Measurements from ENCODE around the gene TEC. TPM values are rescaled to one million over a fixed set of nuclear protein-coding genes. Genes with fewer than 3 reads are reported as not detected.
"Not testable (repeated sequence)": the region's sequence is repeated elsewhere in the genome, so short reads cannot be mapped to it uniquely, and the experiment has no call there.

TEC gene
- total and polyA plus RNA-seq, 2 of the 8 experiments (the other 6 are each of a cell fraction or from before 2014, with no cell fraction given): 0.73 to 1.8 TPM

- 100% methylated on average over 3 of the region's 5 CpGs; no CpG with 5 or more reads in 1 of the 2 experiments for WGBS, 2 experiments (ENCODE audit: extremely low coverage in 1 of 2, insufficient coverage in 1 of 2, insufficient read length in 1 of 2, insufficient replicate concordance in 2 of 2, low coverage in 1 of 2, low lambda C conversion rate in 2 of 2, missing lambda C conversion rate in 1 of 2)
- H3K79me2 ChIP-seq (ENCODE audit: control insufficient read depth in 1 of 2, insufficient read depth in 2 of 2, low read length in 2 of 2); H2BK20ac ChIP-seq (ENCODE audit: low read length); H3K4me3 ChIP-seq (ENCODE audit: extremely low read depth in 1 of 4, insufficient read depth in 2 of 4, low read depth in 3 of 4, low read length in 4 of 4); H4K8ac ChIP-seq (ENCODE audit: extremely low read depth, insufficient read depth, low read length); H2AK5ac ChIP-seq (ENCODE audit: low read depth, low read length); H3K79me1 ChIP-seq (ENCODE audit: low read depth, low read length); H2BK12ac ChIP-seq (ENCODE audit: low read depth, low read length); H3K27me3 ChIP-seq (replicated peaks in 1 of 4; ENCODE audit: control insufficient read depth in 3 of 4, extremely low read depth in 1 of 4, insufficient read depth in 3 of 4, low read length in 3 of 4); H2BK15ac ChIP-seq (ENCODE audit: low read length); H3K9ac ChIP-seq (replicated peaks in 1 of 4; ENCODE audit: extremely low read depth in 1 of 4, low read depth in 3 of 4, low read length in 3 of 4); H3K56ac ChIP-seq (replicated peaks; ENCODE audit: insufficient read length, low read depth, low read length); H3K4me1 ChIP-seq (replicated peaks in 1 of 4; ENCODE audit: control insufficient read depth in 3 of 4, insufficient read depth in 4 of 4, low read length in 3 of 4); H4K20me1 ChIP-seq (replicated peaks in 1 of 2; ENCODE audit: control insufficient read depth in 1 of 2, insufficient read depth in 2 of 2, low read length in 2 of 2); H3K18ac ChIP-seq (ENCODE audit: extremely low read depth, low read length); H2AFZ ChIP-seq (ENCODE audit: low read length); H3K4me2 ChIP-seq (ENCODE audit: insufficient read depth in 1 of 2, low read depth in 2 of 2, low read length in 2 of 2); H3K23ac ChIP-seq (ENCODE audit: insufficient read length); H3K14ac ChIP-seq (ENCODE audit: insufficient read length); H3K4ac ChIP-seq (replicated peaks; ENCODE audit: insufficient read length, low read depth, low read length); DNase-seq (ENCODE audit: low read depth in 1 of 2, low spot score in 2 of 2); POLR2A ChIA-PET (ENCODE audit: partially characterized antibody); H2BK120ac ChIP-seq (replicated peaks; ENCODE audit: low read depth, low read length); H4K5ac ChIP-seq (ENCODE audit: insufficient read length, low read depth, low read length); H2BK5ac ChIP-seq (ENCODE audit: low read depth, low read length); H3K27ac ChIP-seq (ENCODE audit: low read depth, low read length); CTCF ChIA-PET (ENCODE audit: partially characterized antibody); FAIRE-seq; H3K36me3 ChIP-seq (ENCODE audit: control insufficient read depth in 2 of 4, insufficient read depth in 4 of 4, low read length in 3 of 4); H3K23me2 ChIP-seq (ENCODE audit: low read depth, low read length); H4K91ac ChIP-seq (replicated peaks; ENCODE audit: insufficient read length, low read length): not testable (repeated sequence)
- peaks cover 0 to 10% of the 10 kb centered on the region in 2 experiments; a peak in 2 of 4 replicates for H3K9me3 ChIP-seq (ENCODE audit: insufficient read depth in 2 of 2, low read depth in 1 of 2, low read length in 1 of 2)
Observed at GRCh38 chr4:48187066-48187465, 82.6 kb downstream of the TEC start.

GRCh38 chr4:48186394-48186793 lies 83.2 kb downstream of the TEC start:
- H3K27ac ChIP-seq (ENCODE audit: low read depth, low read length); H3K23me2 ChIP-seq (ENCODE audit: low read depth, low read length); CTCF ChIA-PET (ENCODE audit: partially characterized antibody); H2AFZ ChIP-seq (ENCODE audit: low read length); H2BK120ac ChIP-seq (replicated peaks; ENCODE audit: low read depth, low read length); H3K56ac ChIP-seq (replicated peaks; ENCODE audit: insufficient read length, low read depth, low read length); H2BK12ac ChIP-seq (ENCODE audit: low read depth, low read length); H4K20me1 ChIP-seq (replicated peaks in 1 of 2; ENCODE audit: control insufficient read depth in 1 of 2, insufficient read depth in 2 of 2, low read length in 2 of 2); H2BK20ac ChIP-seq (ENCODE audit: low read length); DNase-seq (ENCODE audit: low read depth in 1 of 2, low spot score in 2 of 2); H2BK15ac ChIP-seq (ENCODE audit: low read length); H3K4me1 ChIP-seq (replicated peaks in 1 of 4; ENCODE audit: control insufficient read depth in 3 of 4, insufficient read depth in 4 of 4, low read length in 3 of 4); H4K91ac ChIP-seq (replicated peaks; ENCODE audit: insufficient read length, low read length); H3K79me2 ChIP-seq (ENCODE audit: control insufficient read depth in 1 of 2, insufficient read depth in 2 of 2, low read length in 2 of 2); H3K9ac ChIP-seq (replicated peaks in 1 of 4; ENCODE audit: extremely low read depth in 1 of 4, low read depth in 3 of 4, low read length in 3 of 4); H3K4me3 ChIP-seq (ENCODE audit: extremely low read depth in 1 of 4, insufficient read depth in 2 of 4, low read depth in 3 of 4, low read length in 4 of 4); H3K23ac ChIP-seq (ENCODE audit: insufficient read length); FAIRE-seq; H3K79me1 ChIP-seq (ENCODE audit: low read depth, low read length); H3K4ac ChIP-seq (replicated peaks; ENCODE audit: insufficient read length, low read depth, low read length); H3K4me2 ChIP-seq (ENCODE audit: insufficient read depth in 1 of 2, low read depth in 2 of 2, low read length in 2 of 2); POLR2A ChIA-PET (ENCODE audit: partially characterized antibody); H4K8ac ChIP-seq (ENCODE audit: extremely low read depth, insufficient read depth, low read length); H3K14ac ChIP-seq (ENCODE audit: insufficient read length); H2AK5ac ChIP-seq (ENCODE audit: low read depth, low read length); H2BK5ac ChIP-seq (ENCODE audit: low read depth, low read length); H3K18ac ChIP-seq (ENCODE audit: extremely low read depth, low read length); H3K36me3 ChIP-seq (ENCODE audit: control insufficient read depth in 2 of 4, insufficient read depth in 4 of 4, low read length in 3 of 4); H3K27me3 ChIP-seq (replicated peaks in 1 of 4; ENCODE audit: control insufficient read depth in 3 of 4, extremely low read depth in 1 of 4, insufficient read depth in 3 of 4, low read length in 3 of 4); H4K5ac ChIP-seq (ENCODE audit: insufficient read length, low read depth, low read length): not testable (repeated sequence)
- H3K9me3 ChIP-seq (ENCODE audit: insufficient read depth in 2 of 2, low read depth in 1 of 2, low read length in 1 of 2): peaks cover 0 to 10% of the 10 kb centered on the region in 2 experiments; a peak in 2 of 4 replicates
- WGBS, 2 experiments (ENCODE audit: extremely low coverage in 1 of 2, insufficient coverage in 1 of 2, insufficient read length in 1 of 2, insufficient replicate concordance in 2 of 2, low coverage in 1 of 2, low lambda C conversion rate in 2 of 2, missing lambda C conversion rate in 1 of 2): 79% methylated on average over 11 of the region's 33 CpGs; no CpG with 5 or more reads in 1 of the 2 experiments

All from H1 (cell line).